ENCODE data around the gene NCOA7.

The NCOA7 gene

DNA sequence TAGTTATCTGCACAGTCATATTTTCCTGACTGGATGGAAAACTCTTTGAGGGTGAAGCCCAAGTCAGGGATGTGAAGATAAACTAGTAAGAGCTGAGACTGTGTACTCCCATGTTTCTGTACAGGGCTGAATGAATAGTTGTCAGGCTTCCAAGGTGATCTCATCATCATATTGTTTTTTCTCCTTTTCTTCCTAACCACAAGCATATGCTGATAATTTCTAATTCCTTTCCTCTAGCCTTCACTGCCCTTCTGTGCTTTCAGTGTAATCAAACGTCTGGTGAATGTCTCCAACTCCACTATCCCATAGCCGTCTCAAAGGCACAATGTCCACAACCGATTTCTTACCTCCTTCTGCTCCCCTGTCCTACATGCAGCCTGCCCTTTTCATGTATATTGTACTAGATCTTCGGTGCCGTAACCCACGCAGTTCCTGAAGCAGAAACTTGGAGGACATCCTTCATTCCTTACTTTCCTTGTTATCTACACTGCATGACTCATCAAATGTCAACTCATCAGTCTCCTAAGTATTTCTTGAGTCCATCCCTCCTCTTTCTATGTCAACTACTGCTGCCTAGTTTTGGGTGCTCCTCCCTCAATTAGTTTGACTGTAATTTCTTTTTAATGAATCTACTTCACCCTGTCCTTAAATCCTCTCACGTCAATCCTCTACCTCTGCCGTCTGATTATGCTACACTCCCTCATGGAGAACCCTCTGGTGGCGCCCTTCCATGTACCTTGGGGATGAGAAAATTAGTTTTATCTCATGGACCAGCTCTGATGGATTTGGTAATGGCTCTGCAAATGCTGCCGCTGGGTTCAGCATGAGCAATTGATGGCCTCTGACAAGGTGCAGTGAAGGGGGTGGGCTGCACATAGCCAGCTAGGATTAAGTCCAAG lies 21.9 kb downstream of the NCOA7 start:
- Histone ChIP-seq H3K4me1 (peaks cover 0 to 56% (median 16%) of the 10 kb centered on the region in 4 donors), H3K36me3 (no peaks in the 10 kb centered on the region), H3K27me3 (no peaks in the 10 kb centered on the region), H3K27ac (peak overlapping the region; percentile 0 to 29), H3K9me3 (no peaks in the 10 kb centered on the region), H3K4me3 (no peak overlapping the region)
- DNase-seq = no peak
- TF ChIP-seq, protein P1, sequence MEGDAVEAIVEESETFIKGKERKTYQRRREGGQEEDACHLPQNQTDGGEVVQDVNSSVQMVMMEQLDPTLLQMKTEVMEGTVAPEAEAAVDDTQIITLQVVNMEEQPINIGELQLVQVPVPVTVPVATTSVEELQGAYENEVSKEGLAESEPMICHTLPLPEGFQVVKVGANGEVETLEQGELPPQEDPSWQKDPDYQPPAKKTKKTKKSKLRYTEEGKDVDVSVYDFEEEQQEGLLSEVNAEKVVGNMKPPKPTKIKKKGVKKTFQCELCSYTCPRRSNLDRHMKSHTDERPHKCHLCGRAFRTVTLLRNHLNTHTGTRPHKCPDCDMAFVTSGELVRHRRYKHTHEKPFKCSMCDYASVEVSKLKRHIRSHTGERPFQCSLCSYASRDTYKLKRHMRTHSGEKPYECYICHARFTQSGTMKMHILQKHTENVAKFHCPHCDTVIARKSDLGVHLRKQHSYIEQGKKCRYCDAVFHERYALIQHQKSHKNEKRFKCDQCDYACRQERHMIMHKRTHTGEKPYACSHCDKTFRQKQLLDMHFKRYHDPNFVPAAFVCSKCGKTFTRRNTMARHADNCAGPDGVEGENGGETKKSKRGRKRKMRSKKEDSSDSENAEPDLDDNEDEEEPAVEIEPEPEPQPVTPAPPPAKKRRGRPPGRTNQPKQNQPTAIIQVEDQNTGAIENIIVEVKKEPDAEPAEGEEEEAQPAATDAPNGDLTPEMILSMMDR (IDR thresholded peaks at IDR 0.05) = no peak
- intact Hi-C loops (cut with DNase I; ENCODE audit: low total_unique reads) = no loop called here

DNA sequence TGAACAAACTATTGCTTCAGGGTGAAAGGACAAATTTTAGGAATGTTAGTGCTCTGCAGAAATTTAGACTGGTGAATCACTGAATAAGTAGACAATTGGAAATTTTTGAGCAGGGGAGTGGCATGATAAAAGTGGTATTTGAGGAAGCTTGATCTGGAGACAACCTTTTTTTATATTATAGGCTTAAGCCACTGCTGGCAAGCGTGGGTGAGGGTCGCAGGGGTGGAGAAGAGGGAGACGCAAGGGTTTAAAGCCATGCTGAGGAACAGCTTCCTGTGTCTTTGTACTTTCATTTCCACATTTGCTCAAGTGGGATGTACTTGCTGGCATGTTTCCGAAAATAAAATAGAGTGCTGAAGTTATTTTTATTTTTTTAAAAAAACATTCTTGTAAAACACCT lies 23.7 kb downstream of the NCOA7 start:
- Histone ChIP-seq H3K4me3 (no peak overlapping the region), H3K36me3 (no peaks in the 10 kb centered on the region), H3K4me1 (peaks cover 0 to 72% (median 25%) of the 10 kb centered on the region in 4 donors), H3K27ac (peak overlapping the region in 1 of 2 donors; percentile 23), H3K27me3 (no peaks in the 10 kb centered on the region), H3K9me3 (no peaks in the 10 kb centered on the region)
- no peak for DNase-seq
- intact Hi-C loops (cut with DNase I; ENCODE audit: low total_unique reads) = no loop called here
- TF ChIP-seq, protein P1 (IDR thresholded peaks at IDR 0.05) = no peak

DNA sequence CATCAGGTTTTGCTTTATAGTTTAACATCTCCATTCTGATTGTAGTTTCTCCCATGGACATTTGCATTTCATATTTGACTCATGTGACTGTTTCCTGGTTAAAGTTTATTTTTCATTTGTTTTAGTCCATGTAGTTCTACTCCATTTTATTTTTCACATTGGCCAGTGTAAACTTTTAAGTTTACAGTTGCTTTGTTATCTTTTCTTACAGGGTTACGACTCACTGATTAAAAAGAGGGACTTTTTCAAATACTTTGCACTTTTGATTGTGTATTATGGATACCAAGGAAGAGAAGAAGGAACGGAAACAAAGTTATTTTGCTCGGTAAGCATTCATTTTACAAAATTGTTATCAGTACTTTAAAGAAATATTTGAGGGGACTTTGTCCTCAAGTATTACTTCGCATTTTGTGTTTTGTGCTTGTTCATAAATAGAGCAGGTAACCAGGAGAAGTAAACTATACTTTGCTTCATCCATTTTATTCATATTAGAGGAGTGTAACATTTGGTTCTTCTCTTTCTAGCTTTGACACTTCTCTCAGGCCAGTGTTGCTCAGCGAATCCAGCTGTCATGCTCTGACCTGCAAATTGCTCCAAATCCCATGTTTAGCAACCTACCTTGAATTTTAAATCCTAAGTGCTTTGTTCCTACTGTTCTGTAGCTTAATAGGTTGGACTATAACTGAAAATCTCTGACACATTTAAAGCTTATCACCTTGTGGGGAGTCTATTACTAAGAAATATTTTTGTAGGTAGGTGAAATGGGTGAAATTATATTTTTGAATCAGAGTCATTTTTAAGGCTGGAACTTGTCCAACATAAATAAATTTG lies 24.5 kb downstream of the NCOA7 start:
- intact Hi-C loops (cut with DNase I; ENCODE audit: low total_unique reads) = no loop called here
- DNase-seq = no peak
- Histone ChIP-seq H3K4me3 (no peak overlapping the region), H3K27ac (peak overlapping the region; percentile 3 to 23), H3K27me3 (no peaks in the 10 kb centered on the region), H3K36me3 (peaks cover 0 to 4% (median 3%) of the 10 kb centered on the region in 3 donors), H3K9me3 (no peaks in the 10 kb centered on the region), H3K4me1 (peaks cover 0 to 72% (median 25%) of the 10 kb centered on the region in 4 donors)
- TF ChIP-seq, protein P1 (IDR thresholded peaks at IDR 0.05) = no peak

DNA sequence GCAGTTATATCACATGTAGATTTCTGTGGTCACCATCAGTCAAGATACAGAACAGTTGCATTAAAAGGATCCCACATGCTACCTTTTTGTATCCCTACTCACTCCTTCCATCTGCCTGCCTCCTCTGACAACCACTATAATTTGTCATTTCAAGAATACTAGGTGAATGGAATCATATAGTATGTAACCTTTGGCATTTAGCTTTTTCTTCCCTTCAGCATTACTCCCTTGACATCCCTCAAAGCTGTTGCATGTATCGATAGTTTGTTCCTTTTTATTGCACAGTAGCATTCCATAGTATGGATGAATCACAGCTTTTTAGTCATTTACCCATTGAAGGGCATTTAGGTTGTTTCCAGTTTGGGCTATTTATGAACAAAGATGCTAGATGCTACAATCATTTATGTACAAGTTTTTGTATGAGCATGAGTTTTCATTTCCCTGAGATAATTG lies 26.1 kb downstream of the NCOA7 start:
- intact Hi-C loops (cut with DNase I; ENCODE audit: low total_unique reads) = no loop called here
- no peak overlapping the region for H3K27ac ChIP-seq
- H3K36me3 ChIP-seq = peaks cover 0 to 11% (median 3%) of the 10 kb centered on the region in 3 donors
- peaks cover 0 to 65% (median 22%) of the 10 kb centered on the region in 4 donors for H3K4me1 ChIP-seq
- H3K27me3 ChIP-seq = no peaks in the 10 kb centered on the region
- H3K4me3 ChIP-seq = no peak overlapping the region
- TF ChIP-seq, protein P1 (IDR thresholded peaks at IDR 0.05) = no peak
- no peaks in the 10 kb centered on the region for H3K9me3 ChIP-seq
- no peak for DNase-seq

DNA sequence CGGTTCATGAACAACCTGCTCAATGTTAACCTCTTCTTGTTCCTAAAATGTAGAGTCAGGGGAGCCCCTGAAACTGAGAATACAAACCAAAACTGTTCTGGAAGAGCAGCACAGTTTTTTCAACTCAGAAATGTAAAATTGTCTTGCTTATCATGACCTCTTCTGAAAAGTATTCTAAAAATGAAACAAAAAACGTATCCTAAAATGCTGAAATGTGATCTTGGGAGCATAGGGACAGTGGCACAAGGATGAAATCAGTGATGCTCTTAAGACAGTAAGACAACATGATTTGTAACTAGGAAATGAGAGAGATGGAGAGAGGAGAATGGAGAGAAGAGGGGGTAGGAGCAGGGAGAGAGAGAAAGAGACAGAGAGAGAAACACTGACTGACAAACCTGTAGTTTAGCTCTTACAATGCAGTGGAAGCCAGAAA lies 27.5 kb downstream of the NCOA7 start:
- intact Hi-C loops (cut with DNase I; ENCODE audit: low total_unique reads) = no loop called here
- TF ChIP-seq, protein P1 (IDR thresholded peaks at IDR 0.05) = no peak
- peaks cover 0 to 11% (median 3%) of the 10 kb centered on the region in 3 donors for H3K36me3 ChIP-seq
- no peaks in the 10 kb centered on the region for H3K27me3 ChIP-seq
- H3K4me3 ChIP-seq = no peak overlapping the region
- peak overlapping the region; percentile 25 to 49 for H3K27ac ChIP-seq
- H3K4me1 ChIP-seq = peaks cover 0 to 51% (median 15%) of the 10 kb centered on the region in 4 donors
- no peaks in the 10 kb centered on the region for H3K9me3 ChIP-seq
- DNase-seq = no peak

Measured in tibial artery (tissue), 4 donors.